Measurements from ENCODE around the gene RSPH1.

DNA sequence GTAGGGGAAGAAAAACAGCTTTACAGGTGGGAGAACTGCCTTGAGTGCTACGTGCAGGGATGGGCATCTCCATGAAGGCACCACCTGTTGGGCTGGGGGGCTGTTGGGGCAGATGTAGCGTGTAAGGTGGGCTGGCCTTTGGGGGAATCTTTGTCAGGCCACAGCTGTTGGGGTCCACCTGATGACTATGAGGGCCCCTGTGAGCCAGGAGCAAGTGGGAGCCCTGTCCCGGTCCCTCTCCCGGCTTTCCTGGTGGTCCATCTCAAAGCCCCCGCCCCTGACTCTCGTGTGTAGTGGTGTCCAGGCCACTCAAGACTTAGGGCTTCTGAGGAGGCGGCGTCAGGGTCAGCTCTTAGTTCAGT, 31.1 kb upstream of the RSPH1 start:
- TF ChIP-seq, protein P1, sequence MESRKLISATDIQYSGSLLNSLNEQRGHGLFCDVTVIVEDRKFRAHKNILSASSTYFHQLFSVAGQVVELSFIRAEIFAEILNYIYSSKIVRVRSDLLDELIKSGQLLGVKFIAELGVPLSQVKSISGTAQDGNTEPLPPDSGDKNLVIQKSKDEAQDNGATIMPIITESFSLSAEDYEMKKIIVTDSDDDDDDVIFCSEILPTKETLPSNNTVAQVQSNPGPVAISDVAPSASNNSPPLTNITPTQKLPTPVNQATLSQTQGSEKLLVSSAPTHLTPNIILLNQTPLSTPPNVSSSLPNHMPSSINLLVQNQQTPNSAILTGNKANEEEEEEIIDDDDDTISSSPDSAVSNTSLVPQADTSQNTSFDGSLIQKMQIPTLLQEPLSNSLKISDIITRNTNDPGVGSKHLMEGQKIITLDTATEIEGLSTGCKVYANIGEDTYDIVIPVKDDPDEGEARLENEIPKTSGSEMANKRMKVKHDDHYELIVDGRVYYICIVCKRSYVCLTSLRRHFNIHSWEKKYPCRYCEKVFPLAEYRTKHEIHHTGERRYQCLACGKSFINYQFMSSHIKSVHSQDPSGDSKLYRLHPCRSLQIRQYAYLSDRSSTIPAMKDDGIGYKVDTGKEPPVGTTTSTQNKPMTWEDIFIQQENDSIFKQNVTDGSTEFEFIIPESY (IDR thresholded peaks at IDR 0.05; ENCODE audit: extremely low read depth, insufficient replicate concordance, low read length) = no peak
- TF ChIP-seq, protein P2, sequence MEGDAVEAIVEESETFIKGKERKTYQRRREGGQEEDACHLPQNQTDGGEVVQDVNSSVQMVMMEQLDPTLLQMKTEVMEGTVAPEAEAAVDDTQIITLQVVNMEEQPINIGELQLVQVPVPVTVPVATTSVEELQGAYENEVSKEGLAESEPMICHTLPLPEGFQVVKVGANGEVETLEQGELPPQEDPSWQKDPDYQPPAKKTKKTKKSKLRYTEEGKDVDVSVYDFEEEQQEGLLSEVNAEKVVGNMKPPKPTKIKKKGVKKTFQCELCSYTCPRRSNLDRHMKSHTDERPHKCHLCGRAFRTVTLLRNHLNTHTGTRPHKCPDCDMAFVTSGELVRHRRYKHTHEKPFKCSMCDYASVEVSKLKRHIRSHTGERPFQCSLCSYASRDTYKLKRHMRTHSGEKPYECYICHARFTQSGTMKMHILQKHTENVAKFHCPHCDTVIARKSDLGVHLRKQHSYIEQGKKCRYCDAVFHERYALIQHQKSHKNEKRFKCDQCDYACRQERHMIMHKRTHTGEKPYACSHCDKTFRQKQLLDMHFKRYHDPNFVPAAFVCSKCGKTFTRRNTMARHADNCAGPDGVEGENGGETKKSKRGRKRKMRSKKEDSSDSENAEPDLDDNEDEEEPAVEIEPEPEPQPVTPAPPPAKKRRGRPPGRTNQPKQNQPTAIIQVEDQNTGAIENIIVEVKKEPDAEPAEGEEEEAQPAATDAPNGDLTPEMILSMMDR (IDR thresholded peaks at IDR 0.05 in 2 of 3, conservative IDR thresholded peaks at IDR 0.05 in 1 of 3; ENCODE audit: borderline replicate concordance in 1 of 3, insufficient read depth in 1 of 3, low read depth in 2 of 3, low read length in 2 of 3) = no peak
- no peak for TF ChIP-seq YY1 (IDR thresholded peaks at IDR 0.05; ENCODE audit: extremely low read depth, insufficient replicate concordance, low read depth, low read length)
- TF ChIP-seq RAD21 (IDR thresholded peaks at IDR 0.05; ENCODE audit: low read depth) = no peak
- no peak for TF ChIP-seq EZH2 (IDR thresholded peaks at IDR 0.05)
